NCI-H460 (cell line): ENCODE data around the gene ZNF528. TPM values are rescaled to one million over a fixed set of nuclear protein-coding genes. Genes with fewer than 3 reads are reported as not detected.

ENCODE experiments used
- DNase-seq: peaks from one replicate; pipeline ENCODE4 v3.0.0-alpha.2; 2016; ENCODE audit warnings: low read depth; ENCODE audit errors: extremely low read depth
- polyA plus RNA-seq: library from polyadenylated mRNA; depleted of rRNA; stranded (reverse); fragments of >200 nt; gene quantifications from 2 replicates; pipeline ENCODE4 v1.2.3, GENCODE V29; 2014; cell fraction: nucleus; rRNA removed
- small RNA-seq, 2 experiments: library from RNA; depleted of rRNA; stranded (forward); fragments of <200 nt; gene quantifications; one replicate each; pipeline ENCODE3, GENCODE V24; 2014
- total RNA-seq: library from RNA; depleted of rRNA; stranded (reverse); fragments of >200 nt; shearing (Covaris generic); gene quantifications from 2 replicates; pipeline ENCODE4 v1.2.3, GENCODE V29; 2014; rRNA removed

Gene ZNF528
- 5.2 and 6.6 TPM in 2 replicates for total RNA-seq
- 2.3 and 9.3 TPM in 2 replicates for polyA plus RNA-seq

DNA sequence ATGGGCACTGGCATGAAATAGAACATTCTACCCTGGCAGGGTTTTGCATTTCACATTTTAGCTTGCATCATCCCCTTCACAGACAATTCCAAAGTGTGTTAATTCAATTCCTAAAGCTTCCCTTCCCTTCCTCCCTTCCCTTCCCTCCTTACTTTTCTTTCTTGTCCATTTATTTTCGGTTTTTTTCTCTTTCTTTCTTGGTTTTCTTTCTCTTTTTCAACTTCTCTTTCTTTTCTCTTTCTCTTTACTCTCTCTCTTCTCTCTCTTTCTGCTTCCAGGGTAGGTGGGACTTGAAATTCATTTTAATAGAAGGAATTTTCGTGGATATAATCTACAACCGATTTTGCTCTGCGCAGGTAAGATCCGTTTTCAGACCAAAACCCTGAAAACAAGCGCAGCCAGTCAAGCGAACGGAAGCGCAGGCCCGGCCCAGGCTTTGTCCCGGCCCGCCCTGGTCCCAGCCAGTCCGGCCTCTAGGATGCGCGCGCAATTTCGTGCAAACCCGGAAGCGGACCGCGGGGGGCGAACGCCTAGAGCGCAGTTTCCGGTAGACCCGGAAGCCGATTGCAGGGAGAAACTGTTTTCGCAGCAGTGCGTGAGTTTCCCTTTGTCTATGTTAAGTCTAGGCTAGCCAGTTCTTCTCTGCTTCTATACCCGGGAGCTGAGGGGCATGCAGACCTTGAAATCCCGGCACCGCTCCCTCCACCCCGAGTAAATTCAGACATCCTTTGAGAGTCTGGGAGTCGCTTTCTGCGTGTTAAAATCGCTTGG, at the start of gene ZNF528:
Gene ZNF528, plus strand, starts transcription at position 540 of the 771 bp plus-strand sequence. CDS start 4,165 bp downstream, outside the sequence.
- peak; percentile 39 for DNase-seq

DNA sequence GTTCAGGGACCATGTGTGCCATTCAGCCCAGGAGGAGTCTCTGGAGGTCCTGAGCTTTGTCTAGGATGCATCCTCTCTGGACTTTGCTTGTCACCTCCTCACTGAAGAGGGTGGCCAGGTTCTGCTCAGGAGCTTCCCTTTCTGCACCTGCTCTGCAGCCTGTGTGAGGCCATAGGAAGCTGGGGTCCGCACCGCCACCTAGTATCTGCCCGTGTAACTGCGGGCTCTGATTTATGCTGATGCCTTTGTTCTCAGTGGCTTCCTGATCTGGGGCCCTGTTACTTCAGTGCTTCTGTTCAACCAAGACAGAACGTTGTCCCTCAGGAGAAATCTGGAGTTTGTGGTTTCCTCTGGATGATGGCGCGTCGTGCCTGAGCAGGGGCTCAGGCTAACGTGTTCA, 46.1 kb upstream of the ZNF528 start:
- DNase-seq, result no peak

DNA sequence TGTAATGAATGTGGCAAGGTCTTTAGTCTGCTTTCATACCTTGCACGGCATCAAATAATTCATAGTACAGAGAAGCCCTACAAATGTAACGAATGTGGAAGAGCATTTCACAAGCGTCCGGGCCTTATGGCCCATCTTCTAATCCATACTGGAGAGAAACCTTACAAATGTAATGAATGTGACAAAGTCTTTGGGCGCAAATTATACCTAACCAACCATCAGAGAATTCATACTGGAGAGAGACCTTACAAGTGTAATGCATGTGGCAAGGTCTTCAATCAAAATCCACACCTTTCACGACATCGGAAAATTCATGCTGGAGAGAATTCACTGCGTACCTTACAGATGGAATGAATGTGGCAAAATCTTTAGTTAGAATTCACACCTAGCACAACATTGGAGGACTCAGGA, 31.2 kb upstream of the ZNF528 start:
- no peak for DNase-seq

DNA sequence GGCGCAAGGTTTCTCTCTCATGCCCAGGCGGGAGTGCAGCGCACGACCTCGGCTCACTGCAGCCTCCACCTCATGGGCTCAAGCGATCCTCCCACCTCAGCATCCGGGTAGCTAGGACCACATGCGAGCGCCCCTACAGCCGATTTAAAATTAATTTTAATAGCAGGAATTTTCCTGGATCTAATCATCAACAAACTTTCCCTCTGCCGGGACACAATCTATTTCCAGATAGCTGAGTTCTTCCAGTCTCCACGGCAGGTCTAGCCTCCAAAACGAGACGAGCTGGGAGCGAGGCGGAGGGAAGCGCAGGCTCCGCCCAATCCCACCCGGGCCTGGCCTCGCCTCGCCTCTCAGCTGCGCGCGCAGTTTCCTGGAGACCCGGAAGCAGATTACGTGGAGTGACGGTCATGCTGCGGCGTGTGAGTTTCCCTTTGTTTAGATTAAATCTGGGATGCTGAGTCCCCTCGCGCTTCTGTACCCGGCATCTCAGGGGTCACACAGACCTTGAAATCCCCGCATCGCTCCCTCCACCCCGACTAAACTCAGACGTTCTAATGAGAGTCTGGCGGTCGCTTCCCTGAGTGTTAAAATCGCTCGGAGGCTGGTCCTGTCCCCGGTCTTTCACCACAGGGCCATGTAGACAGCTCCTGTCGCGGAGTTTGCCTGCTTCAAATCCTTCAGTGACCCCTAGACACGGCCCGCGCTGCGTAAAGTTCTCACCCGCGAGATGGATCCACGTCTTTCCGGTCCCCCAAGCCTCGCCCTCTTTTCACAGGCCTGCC, 27.9 kb upstream of the ZNF528 start, which contains the start of gene ZNF880:
Gene ZNF880, plus strand, starts transcription at position 365 of the 782 bp plus-strand sequence. Its CDS starts 43 bp downstream, at position 408.
- DNase-seq, result no peak

DNA sequence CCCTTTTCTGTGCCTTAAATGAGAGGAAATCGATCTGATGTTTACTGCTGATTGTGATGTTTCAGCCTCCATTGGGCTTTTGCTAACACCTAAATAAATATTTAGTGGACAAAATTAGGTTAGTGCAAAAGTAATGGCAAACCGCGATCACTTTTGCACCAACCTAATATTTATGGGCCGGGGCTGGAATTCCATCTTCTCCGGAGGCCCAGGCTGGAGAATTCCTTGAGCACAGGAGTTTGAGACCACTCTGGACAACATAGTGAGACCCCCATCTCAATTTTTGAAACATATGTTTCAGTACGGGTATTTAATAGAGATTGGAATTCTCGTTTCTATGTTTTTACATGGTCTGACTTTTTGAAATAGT, 27.3 kb upstream of the ZNF528 start:
- DNase-seq, result no peak

DNA sequence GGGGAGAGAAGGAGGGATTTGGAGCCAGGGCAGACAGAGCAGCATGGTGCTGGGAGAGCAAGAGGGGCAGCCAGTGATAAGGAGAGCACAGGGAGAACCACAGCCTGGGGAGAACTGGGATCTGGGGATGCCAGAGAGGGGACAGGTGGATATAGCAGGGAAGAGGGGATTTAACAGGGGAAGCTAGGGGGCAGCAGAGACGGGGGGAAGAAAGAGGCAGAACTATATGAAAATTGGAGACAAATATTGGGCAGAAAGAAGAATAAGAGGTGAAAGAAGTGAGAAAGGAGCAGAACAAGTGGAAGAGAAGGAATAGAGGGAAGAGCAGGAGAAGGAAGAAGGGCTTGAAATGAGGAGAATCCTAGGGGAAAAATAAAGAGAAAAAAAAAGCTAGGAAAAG, 6.5 kb upstream of the ZNF528 start:
- DNase-seq, result no peak

DNA sequence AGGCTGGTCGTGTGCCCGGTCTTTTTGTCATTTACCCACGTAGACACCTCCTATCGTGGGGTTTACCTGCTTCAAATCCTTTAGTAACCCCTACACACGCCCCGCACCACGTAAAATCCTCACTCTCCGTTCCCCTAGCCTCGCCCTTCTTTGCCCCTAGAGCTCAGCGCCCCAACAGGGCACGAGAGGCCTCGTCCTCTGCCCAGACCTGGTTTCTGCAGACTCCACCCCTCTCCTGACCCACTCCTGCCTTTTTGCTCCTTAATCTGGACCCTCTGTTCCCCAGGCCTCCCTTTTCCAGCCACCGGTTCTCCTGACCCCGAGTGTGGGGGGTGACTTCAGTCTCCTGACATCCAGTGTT, 412 bp downstream of the ZNF528 start:
- DNase-seq, result no peak

DNA sequence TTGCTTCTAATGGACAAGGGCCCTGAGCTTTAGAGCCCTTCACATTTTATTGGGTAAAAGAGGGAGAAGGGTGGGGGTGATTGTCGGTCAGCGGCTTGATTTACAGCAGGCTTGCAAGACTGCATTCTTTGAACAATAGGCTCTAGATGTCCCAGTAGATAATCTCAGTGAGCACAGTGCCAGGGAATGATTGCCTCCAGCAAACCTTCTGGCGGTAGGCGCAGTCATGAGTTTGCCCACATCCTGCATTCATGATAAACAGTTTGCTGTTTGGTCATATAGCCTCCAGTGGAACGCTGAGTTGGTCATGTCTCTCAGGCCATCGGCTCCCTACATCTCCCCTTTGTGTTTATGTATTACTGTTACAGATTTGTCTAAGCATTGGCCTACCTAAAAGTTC, 12.6 kb downstream of the ZNF528 start:
- DNase-seq, result no peak

DNA sequence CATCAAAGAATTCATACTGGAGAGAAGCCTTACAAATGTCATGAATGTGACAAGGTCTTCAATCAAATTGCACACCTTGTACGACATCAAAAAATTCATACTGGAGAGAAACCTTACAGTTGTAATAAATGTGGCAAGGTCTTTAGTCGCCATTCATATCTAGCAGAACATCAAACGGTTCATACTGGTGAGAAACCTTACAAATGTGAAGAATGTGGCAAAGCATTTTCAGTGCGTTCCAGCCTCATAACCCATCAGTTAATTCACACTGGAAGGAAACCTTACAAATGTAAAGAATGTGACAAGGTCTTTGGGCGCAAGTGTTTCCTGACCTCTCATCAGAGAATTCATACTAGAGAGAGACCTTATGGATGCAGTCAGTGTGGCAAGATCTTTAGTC, 18.1 kb downstream of the ZNF528 start:
- DNase-seq, result no peak

DNA sequence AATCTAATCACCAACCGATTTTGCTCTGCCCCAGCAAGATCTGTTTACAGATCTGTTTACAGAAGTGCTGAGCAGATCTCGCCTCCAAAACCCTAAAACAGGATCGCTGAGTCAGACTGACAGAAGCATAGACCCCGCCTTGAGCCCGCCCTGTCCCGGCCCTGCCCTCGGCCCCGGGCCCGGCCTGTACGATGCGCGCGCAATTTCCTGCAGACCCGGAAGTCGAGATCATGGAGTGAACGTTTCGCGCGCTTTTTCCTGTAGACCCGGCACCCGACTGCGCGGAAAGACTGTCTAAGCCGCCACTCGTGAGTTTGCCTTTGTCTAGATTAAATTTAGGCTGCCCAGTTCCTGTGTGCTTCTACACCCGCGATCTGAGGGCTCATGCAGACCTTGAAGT, 31.3 kb downstream of the ZNF528 start, which contains the start of gene ZNF534:
Gene ZNF534, plus strand, starts transcription at position 212 of the 400 bp plus-strand sequence. CDS start 2,327 bp downstream, outside the sequence.
- no peak for DNase-seq

DNA sequence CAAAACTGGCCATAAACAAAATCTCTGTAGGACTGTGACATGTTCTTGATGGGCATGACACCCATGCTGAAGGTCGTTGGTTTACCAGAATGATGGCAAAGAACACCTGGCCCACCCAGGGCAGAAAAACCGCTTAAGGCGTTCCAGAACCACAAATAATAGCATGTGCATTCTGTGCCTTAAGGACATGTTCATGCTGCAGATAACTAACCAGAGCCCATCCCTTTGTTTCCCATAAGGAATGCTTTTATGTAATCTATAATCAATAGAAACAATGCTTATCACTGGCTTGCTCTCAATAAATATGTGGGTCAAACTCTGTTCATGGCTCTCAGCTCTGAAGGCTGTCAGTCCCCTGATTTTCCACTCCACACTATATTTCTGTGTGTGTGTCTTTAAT, 44.5 kb downstream of the ZNF528 start:
- DNase-seq, result no peak

DNA sequence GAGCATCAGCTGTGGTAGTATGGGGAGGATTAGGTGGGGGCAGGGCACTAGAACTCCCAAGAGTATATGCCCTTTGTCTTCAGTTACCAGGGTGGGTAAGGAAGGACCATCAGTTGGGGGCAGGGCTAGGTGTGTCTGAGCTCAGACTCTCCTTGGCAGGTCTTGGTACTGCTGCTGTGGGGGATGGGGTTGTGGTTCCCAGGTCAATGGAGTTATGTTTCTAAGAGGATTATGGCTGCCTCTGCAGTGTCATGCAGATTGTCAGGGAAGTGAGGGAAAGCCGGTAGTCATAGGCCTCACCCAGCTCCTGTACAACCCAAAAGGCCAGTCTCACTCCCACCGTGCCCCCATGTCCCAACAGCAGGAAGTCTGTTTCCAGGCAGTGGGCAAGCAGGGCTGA, 46.9 kb downstream of the ZNF528 start:
- DNase-seq, result no peak

DNA sequence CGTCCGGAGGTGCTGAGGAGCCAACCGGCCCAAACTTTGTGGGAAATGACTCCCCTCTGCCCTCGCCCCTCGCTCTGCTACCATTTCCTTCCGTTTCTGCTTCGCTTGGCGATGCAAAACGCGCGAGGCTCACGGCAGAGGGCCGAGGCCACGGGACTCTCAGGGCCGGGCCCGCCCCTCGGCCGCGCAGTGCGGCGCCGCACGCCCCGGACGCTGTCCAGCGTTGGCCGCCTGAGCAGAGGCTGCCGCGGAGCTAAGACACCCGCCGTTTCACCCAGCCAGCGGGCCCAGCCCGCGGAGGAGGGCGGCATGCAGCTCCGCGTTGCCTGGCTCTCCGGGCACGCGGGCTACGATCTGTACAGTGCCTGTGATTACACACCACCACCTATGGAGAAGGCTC, 53.6 kb downstream of the ZNF528 start:
- no peak for DNase-seq

DNA sequence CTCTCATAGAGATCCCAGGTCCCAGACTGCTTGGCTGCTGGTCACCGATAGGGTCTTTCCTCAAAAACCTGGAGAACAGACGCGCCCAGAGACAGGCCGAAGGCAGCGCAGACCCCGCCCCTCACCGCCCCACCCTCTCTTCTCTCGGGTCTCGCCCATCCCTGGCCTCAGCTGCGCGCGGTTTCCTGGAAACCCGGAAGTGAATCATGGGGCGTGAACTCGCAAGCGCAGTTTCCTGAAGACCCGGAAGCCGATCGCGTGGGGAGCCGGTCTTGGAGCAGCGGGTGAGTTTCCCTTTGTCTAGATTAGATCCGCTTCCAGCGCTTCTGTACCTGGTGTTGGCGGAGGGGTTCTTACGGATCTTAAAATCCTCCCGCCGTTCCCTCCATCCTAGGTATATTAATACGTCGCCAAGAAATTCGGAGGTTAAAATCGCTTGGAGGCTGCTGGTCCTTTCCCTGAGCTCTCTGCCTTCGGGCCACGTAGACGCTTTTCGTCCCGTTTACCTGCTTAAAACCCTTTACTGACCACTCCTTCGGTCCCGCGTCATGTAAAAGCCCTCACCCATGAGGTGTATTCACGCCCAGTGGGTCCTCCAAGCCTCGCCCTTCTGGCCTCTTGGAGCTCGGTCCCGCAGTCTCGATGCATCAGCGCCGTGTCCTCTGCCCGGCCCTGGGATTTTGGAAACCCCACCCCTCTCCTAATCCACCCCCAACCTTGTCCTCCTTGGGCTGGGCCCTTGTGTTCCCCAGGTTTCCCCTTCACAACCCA, 55.9 kb downstream of the ZNF528 start, which contains the start of gene ZNF578:
Gene ZNF578, plus strand, starts transcription at position 230 of the 771 bp plus-strand sequence. CDS start 48,293 bp downstream, outside the sequence.
- DNase-seq, result no peak

DNA sequence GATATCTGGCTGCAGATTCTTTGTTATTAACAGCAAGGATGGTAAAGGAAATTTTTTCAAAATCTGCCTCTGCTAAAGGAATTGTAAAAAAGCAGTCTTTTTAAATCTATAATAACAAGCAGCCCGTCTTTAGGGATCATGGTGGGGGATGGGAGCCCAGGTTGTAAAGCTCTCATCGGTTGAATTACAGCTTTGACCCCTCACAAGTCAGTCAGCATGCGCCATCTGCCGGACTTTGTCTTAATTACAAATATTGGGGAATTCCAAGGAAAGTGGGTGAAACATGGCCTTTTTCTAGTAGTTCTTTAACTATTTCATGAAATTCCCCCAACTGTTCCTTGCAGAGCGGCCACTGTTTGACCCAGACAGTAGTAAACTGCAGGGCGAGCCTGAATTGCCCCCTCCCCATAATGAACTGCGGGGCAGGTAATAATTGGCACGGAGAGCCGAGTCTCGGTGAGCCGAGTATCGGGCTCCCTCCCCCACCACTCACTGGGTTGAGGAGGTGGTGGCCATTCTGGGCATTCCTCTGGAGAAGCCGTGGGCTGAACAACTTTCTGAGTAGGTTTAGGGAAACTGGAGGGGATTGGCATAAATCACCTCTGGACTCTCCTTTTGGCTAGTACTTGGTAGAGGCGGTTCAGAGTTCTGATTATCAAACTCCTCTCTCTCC, 67.3 kb downstream of the ZNF528 start:
- DNase-seq, result no peak

Small RNAs within 50 kb of the gene (small RNA-seq; reads per million reads assigned to genes)
- 0 reads per million in 2 experiments for gene AC010332.1

Other genes with a start within 250 kb of the ZNF528 start
- 2.0 and 3.0 TPM in 2 replicates for gene ZNF836, start 226.2 kb upstream of the ZNF528 start, total RNA-seq
- 104 and 111 TPM in 2 replicates for gene PPP2R1A, start 207.8 kb upstream of the ZNF528 start, total RNA-seq
- 14.5 and 16.8 TPM in 2 replicates for gene ZNF766, start 128.3 kb upstream of the ZNF528 start, total RNA-seq
- gene ZNF480, start 100.7 kb upstream of the ZNF528 start, total RNA-seq, result 8.8 and 10.1 TPM in 2 replicates
- gene ZNF610, start 61.6 kb upstream of the ZNF528 start, total RNA-seq, result 3.2 and 6.0 TPM in 2 replicates
- 0.35 and 1.1 TPM in 2 replicates for gene ZNF880, start 27.9 kb upstream of the ZNF528 start, total RNA-seq
- gene ZNF534, start 31.3 kb downstream of the ZNF528 start, total RNA-seq, result not detected in 2 replicates
- gene ZNF578, start 55.7 kb downstream of the ZNF528 start, total RNA-seq, result not detected in 2 replicates
- 11.6 and 11.7 TPM in 2 replicates for gene ZNF808, start 129.8 kb downstream of the ZNF528 start, total RNA-seq
- 10.5 and 11.3 TPM in 2 replicates for gene ZNF701, start 172.4 kb downstream of the ZNF528 start, total RNA-seq
- gene ZNF83, start 240.5 kb downstream of the ZNF528 start, total RNA-seq, result 30.9 and 34.6 TPM in 2 replicates